Tibial nerve (tissue), 4 donors: Measurements from ENCODE around the gene ADSS1.

Source experiments
- EP300 ChIP-seq, 2 donors: sonication (generic); formaldehyde crosslinking; IDR thresholded peaks; one replicate each; pipeline ENCODE4 v1.6.1; 2017; ENCODE audit warnings: antibody characterized with exemption in 2 of 2, mild to moderate bottlenecking in 1 of 2
- POLR2A ChIP-seq, 2 donors: fragments of 450-650 bp; IDR thresholded peaks; one replicate each; pipeline ENCODE4 v1.6.1; 2017; ENCODE audit warnings: antibody characterized with exemption in 2 of 2, mild to moderate bottlenecking in 2 of 2, moderate library complexity in 2 of 2
- TF ChIP-seq, protein P1 (sequence below), 5 experiments: fragments of 200-600 bp in 3 of 5; fragments of 450-650 bp in 2 of 5; sonication (generic) in 3 of 5; IDR thresholded peaks; one replicate each; pipeline ENCODE4 v1.5.1; 2016 to 2019; ENCODE audit warnings: antibody characterized with exemption in 5 of 5, mild to moderate bottlenecking in 3 of 5, moderate library complexity in 2 of 5

GRCh38 chr14:104772707-104773504 is 48.9 kb downstream of the ADSS1 start:
- TF ChIP-seq POLR2A (IDR thresholded peaks at IDR 0.05) (no peak), EP300 (IDR thresholded peaks at IDR 0.05) (no peak)
- TF ChIP-seq, protein P1, sequence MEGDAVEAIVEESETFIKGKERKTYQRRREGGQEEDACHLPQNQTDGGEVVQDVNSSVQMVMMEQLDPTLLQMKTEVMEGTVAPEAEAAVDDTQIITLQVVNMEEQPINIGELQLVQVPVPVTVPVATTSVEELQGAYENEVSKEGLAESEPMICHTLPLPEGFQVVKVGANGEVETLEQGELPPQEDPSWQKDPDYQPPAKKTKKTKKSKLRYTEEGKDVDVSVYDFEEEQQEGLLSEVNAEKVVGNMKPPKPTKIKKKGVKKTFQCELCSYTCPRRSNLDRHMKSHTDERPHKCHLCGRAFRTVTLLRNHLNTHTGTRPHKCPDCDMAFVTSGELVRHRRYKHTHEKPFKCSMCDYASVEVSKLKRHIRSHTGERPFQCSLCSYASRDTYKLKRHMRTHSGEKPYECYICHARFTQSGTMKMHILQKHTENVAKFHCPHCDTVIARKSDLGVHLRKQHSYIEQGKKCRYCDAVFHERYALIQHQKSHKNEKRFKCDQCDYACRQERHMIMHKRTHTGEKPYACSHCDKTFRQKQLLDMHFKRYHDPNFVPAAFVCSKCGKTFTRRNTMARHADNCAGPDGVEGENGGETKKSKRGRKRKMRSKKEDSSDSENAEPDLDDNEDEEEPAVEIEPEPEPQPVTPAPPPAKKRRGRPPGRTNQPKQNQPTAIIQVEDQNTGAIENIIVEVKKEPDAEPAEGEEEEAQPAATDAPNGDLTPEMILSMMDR (IDR thresholded peaks at IDR 0.05): no peak
